ENCODE measurements around the gene CASR. TPM values are rescaled to one million over a fixed set of nuclear protein-coding genes. Genes with fewer than 3 reads are reported as not detected.

The CASR gene
- total and polyA plus RNA-seq, 12 donors = 0.03 to 0.55 (median 0.08) TPM; not detected in 6

- Histone ChIP-seq H3K27ac (no peak overlapping the region), H3K27me3 (no peaks in the 10 kb centered on the region), H3K36me3 (replicated peaks in 1 of 2) (no peaks in the 10 kb centered on the region), H3K9me3 (replicated peaks in 1 of 3) (no peaks in the 10 kb centered on the region), H3K4me3 (no peak overlapping the region), H3K4me1 (replicated peaks in 1 of 2) (no peaks in the 10 kb centered on the region)
- intact Hi-C loops (cut with DNase I) = no loop called here
- TF ChIP-seq POLR2A (IDR thresholded peaks at IDR 0.05) (no peak), CTCF (IDR thresholded peaks at IDR 0.05) (no peak)
- WGBS, 4 donors = 48 to 63% (median 57%) methylated on average over 2 of the region's 2 CpGs
- no peak for DNase-seq
Observed at GRCh38 chr3:122273498-122273897, 90.0 kb downstream of the CASR start.

GRCh38 chr3:122281891-122282290 lies 98.4 kb downstream of the CASR start:
- intact Hi-C loops (cut with DNase I) = no loop called here
- Histone ChIP-seq H3K4me3 (no peak overlapping the region), H3K27me3 (no peaks in the 10 kb centered on the region), H3K9me3 (replicated peaks in 1 of 3) (no peaks in the 10 kb centered on the region), H3K4me1 (replicated peaks in 1 of 2) (no peaks in the 10 kb centered on the region), H3K36me3 (replicated peaks in 1 of 2) (no peaks in the 10 kb centered on the region), H3K27ac (no peak overlapping the region)
- WGBS, 4 donors = 67 to 71% (median 70%) methylated on average over 3 of the region's 3 CpGs
- TF ChIP-seq POLR2A (IDR thresholded peaks at IDR 0.05) (no peak), CTCF (IDR thresholded peaks at IDR 0.05) (no peak)
- no peak for DNase-seq

DNA sequence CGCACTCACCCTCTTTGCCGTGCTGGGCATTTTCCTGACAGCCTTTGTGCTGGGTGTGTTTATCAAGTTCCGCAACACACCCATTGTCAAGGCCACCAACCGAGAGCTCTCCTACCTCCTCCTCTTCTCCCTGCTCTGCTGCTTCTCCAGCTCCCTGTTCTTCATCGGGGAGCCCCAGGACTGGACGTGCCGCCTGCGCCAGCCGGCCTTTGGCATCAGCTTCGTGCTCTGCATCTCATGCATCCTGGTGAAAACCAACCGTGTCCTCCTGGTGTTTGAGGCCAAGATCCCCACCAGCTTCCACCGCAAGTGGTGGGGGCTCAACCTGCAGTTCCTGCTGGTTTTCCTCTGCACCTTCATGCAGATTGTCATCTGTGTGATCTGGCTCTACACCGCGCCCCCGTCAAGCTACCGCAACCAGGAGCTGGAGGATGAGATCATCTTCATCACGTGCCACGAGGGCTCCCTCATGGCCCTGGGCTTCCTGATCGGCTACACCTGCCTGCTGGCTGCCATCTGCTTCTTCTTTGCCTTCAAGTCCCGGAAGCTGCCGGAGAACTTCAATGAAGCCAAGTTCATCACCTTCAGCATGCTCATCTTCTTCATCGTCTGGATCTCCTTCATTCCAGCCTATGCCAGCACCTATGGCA lies 100.5 kb downstream of the CASR start:
- TF ChIP-seq CTCF (IDR thresholded peaks at IDR 0.05) (no peak), POLR2A (IDR thresholded peaks at IDR 0.05) (no peak)
- DNase-seq = no peak
- no peaks in the 10 kb centered on the region for H3K36me3 ChIP-seq (replicated peaks in 1 of 2)

DNA sequence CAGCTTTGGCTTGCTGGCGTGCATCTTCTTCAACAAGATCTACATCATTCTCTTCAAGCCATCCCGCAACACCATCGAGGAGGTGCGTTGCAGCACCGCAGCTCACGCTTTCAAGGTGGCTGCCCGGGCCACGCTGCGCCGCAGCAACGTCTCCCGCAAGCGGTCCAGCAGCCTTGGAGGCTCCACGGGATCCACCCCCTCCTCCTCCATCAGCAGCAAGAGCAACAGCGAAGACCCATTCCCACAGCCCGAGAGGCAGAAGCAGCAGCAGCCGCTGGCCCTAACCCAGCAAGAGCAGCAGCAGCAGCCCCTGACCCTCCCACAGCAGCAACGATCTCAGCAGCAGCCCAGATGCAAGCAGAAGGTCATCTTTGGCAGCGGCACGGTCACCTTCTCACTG lies 101.0 kb downstream of the CASR start:
- TF ChIP-seq POLR2A (IDR thresholded peaks at IDR 0.05) = no peak
- no peak for TF ChIP-seq CTCF (IDR thresholded peaks at IDR 0.05)
- Histone ChIP-seq H3K4me3 (no peak overlapping the region), H3K4me1 (replicated peaks in 1 of 2) (no peaks in the 10 kb centered on the region), H3K27ac (no peak overlapping the region), H3K27me3 (no peaks in the 10 kb centered on the region), H3K9me3 (replicated peaks in 1 of 3) (no peaks in the 10 kb centered on the region), H3K36me3 (replicated peaks in 1 of 2) (no peaks in the 10 kb centered on the region)
- intact Hi-C loops (cut with DNase I) = no loop called here
- DNase-seq = no peak
- whole genome bisulfite sequencing, 4 donors = 86 to 93% (median 90%) methylated on average over 15 to 20 of the region's 20 CpGs

More for the DNA sequence above, 100.5 kb downstream of the CASR start:
- Histone ChIP-seq H3K27me3 (no peaks in the 10 kb centered on the region), H3K4me1 (replicated peaks in 1 of 2) (no peaks in the 10 kb centered on the region), H3K4me3 (no peak overlapping the region), H3K27ac (no peak overlapping the region), H3K9me3 (replicated peaks in 1 of 3) (no peaks in the 10 kb centered on the region)
- intact Hi-C loops (cut with DNase I) = no loop called here
- 83 to 87% (median 84%) methylated on average over 14 to 22 of the region's 22 CpGs for WGBS, 4 donors
